ENCODE results near the gene CCDC141. TPM values are rescaled to one million over a fixed set of nuclear protein-coding genes. Genes with fewer than 3 reads are reported as not detected.

The CCDC141 gene
- total RNA-seq, 1 experiment from 2014 or later: 0.30 TPM

GRCh38 chr2:179022685-179023084 lies 27.3 kb downstream of the CCDC141 start (continued):
- no peak for TF ChIP-seq YY1 (IDR thresholded peaks at IDR 0.05; ENCODE audit: extremely low read depth, insufficient replicate concordance, low read depth, low read length)

GRCh38 chr2:179021258-179021657 lies 28.7 kb downstream of the CCDC141 start:
- intact Hi-C loops (cut with micrococcal nuclease): no loop called here
- BruUV-seq (replicated peaks): no TSS peak
- no peak for DNase-seq (ENCODE audit: low read depth, low spot score)

GRCh38 chr2:179020156-179020750 lies 29.7 kb downstream of the CCDC141 start:
- H3K27ac ChIP-seq (ENCODE audit: low read depth, low read length): no peak overlapping the region
- ChIA-PET RAD21 (ENCODE audit: low non-redundant PET in 1 of 2, low total read pairs in 2 of 2, uncharacterized antibody in 2 of 2, unreplicated experiment in 2 of 2) (interaction anchor here in 1 of 2 experiments (0.5 kb wide), 1 partner anchor 161 kb away, joined by 3 read pairs; no protein-coding TSS in a partner anchor), CTCF (interaction anchor here (0.8 to 2.2 kb wide), 5 partner anchors 39 to 391 kb away, joined by 3 to 13 read pairs (median 3); no protein-coding TSS in a partner anchor), POLR2A (no interaction called here)
- H3K4me2 ChIP-seq (ENCODE audit: low read length): no peak overlapping the region
- no TSS peak for BruUV-seq (replicated peaks)
- no peaks in the 10 kb centered on the region for H3K36me3 ChIP-seq (ENCODE audit: control insufficient read depth in 1 of 2, insufficient read depth in 2 of 2, low read length in 2 of 2)
- ATAC-seq (peak; percentile 99), DNase-seq (ENCODE audit: low read depth, low spot score) (peak; percentile 51)
- H3K9me2 ChIP-seq (ENCODE audit: insufficient read depth): no peaks in the 10 kb centered on the region
- H3K79me2 ChIP-seq (ENCODE audit: insufficient read depth, low read length): no peaks in the 10 kb centered on the region
- no peaks in the 10 kb centered on the region for H4K20me1 ChIP-seq (ENCODE audit: insufficient read depth)
- no peak overlapping the region for H3K4me3 ChIP-seq (replicated peaks in 1 of 2; ENCODE audit: low read depth in 1 of 2, low read length in 2 of 2)
- peak; percentile 16; the same call in 1 of the 2 replicates for TF ChIP-seq CBX3 (IDR thresholded peaks at IDR 0.05; ENCODE audit: low read depth)
- TF ChIP-seq CTCF (IDR thresholded peaks at IDR 0.05 in 2 of 3, conservative IDR thresholded peaks at IDR 0.05 in 1 of 3; ENCODE audit: borderline replicate concordance in 1 of 3, insufficient read depth in 1 of 3, low read depth in 2 of 3, low read length in 2 of 3): peak; percentile 38 to 85 (median 80); a peak in 5 of 6 replicates
- no peak for TF ChIP-seq EZH2phosphoT487 (IDR thresholded peaks at IDR 0.05; ENCODE audit: borderline replicate concordance)
- peak; percentile 69 for TF ChIP-seq RAD21 (IDR thresholded peaks at IDR 0.05; ENCODE audit: low read depth)
- H3K4me1 ChIP-seq (ENCODE audit: control insufficient read depth in 1 of 2, insufficient read depth in 2 of 2, low read length in 2 of 2): no peaks in the 10 kb centered on the region
- no peak overlapping the region for H3K9ac ChIP-seq (ENCODE audit: low read length)
- no peaks in the 10 kb centered on the region for H3K9me3 ChIP-seq (ENCODE audit: control insufficient read depth in 1 of 2, insufficient read depth in 1 of 2, low read depth in 1 of 2, low read length in 2 of 2)
- intact Hi-C loops (cut with micrococcal nuclease): loop anchor here (1.0 kb wide), 1 partner anchor 258 kb away; no protein-coding TSS in a partner anchor
- H3K27me3 ChIP-seq (ENCODE audit: insufficient read depth, low read length): no peaks in the 10 kb centered on the region; the same call in 1 of the 2 replicates
- H2AFZ ChIP-seq (ENCODE audit: low read depth, low read length, poor library complexity, severe bottlenecking): no peak overlapping the region

More at GRCh38 chr2:179021258-179021657, 28.7 kb downstream of the CCDC141 start:
- H3K4me2 ChIP-seq (ENCODE audit: low read length): no peak overlapping the region
- H3K36me3 ChIP-seq (ENCODE audit: control insufficient read depth in 1 of 2, insufficient read depth in 2 of 2, low read length in 2 of 2): no peaks in the 10 kb centered on the region
- H3K27me3 ChIP-seq (ENCODE audit: insufficient read depth, low read length): no peaks in the 10 kb centered on the region; the same call in 1 of the 2 replicates
- H3K79me2 ChIP-seq (ENCODE audit: insufficient read depth, low read length): no peaks in the 10 kb centered on the region
- POLR2A ChIA-PET: no interaction called here
- TF ChIP-seq YY1 (IDR thresholded peaks at IDR 0.05; ENCODE audit: extremely low read depth, insufficient replicate concordance, low read depth, low read length) (no peak), CBX3 (IDR thresholded peaks at IDR 0.05; ENCODE audit: low read depth) (no peak), EZH2phosphoT487 (IDR thresholded peaks at IDR 0.05; ENCODE audit: borderline replicate concordance) (no peak), EZH2 (IDR thresholded peaks at IDR 0.05) (no peak), SRF (IDR thresholded peaks at IDR 0.05; ENCODE audit: low read depth) (no peak), POLR2A (IDR thresholded peaks at IDR 0.05; ENCODE audit: borderline replicate concordance, extremely low read depth, insufficient read depth, insufficient read length) (no peak), MAX (IDR thresholded peaks at IDR 0.05) (no peak), JUND (IDR thresholded peaks at IDR 0.05) (no peak)
- no peaks in the 10 kb centered on the region for H3K4me1 ChIP-seq (ENCODE audit: control insufficient read depth in 1 of 2, insufficient read depth in 2 of 2, low read length in 2 of 2)
- H3K9ac ChIP-seq (ENCODE audit: low read length): no peak overlapping the region
- RAD21 ChIA-PET (ENCODE audit: low non-redundant PET in 1 of 2, low total read pairs in 2 of 2, uncharacterized antibody in 2 of 2, unreplicated experiment in 2 of 2): no interaction called here
- H3K27ac ChIP-seq (ENCODE audit: low read depth, low read length): no peak overlapping the region
- H3K4me3 ChIP-seq (replicated peaks in 1 of 2; ENCODE audit: low read depth in 1 of 2, low read length in 2 of 2): no peak overlapping the region
- CTCF ChIA-PET: interaction anchor here (2.1 to 2.2 kb wide), 2 partner anchors 108 to 259 kb away, joined by 7 to 13 read pairs; no protein-coding TSS in a partner anchor
- no peaks in the 10 kb centered on the region for H3K9me2 ChIP-seq (ENCODE audit: insufficient read depth)
- no peak overlapping the region for H2AFZ ChIP-seq (ENCODE audit: low read depth, low read length, poor library complexity, severe bottlenecking)
- ATAC-seq: no peak
- H4K20me1 ChIP-seq (ENCODE audit: insufficient read depth): no peaks in the 10 kb centered on the region
- no peaks in the 10 kb centered on the region for H3K9me3 ChIP-seq (ENCODE audit: control insufficient read depth in 1 of 2, insufficient read depth in 1 of 2, low read depth in 1 of 2, low read length in 2 of 2)

Data from HCT116 (cell line).